H7 (cell line): Measurements from ENCODE around the gene MRPS10. TPM values are rescaled to one million over a fixed set of nuclear protein-coding genes. Genes with fewer than 3 reads are reported as not detected.

Experiments used
- DNase-seq: peaks from one replicate; pipeline ENCODE4 v3.0.0; 2012
- H3K27me3 ChIP-seq: 2 replicates; pipeline ENCODE4 v1.6.0; 2011; ENCODE audit warnings: mild to moderate bottlenecking, low read length; ENCODE audit not compliant: control insufficient read depth, insufficient read depth
- H3K36me3 ChIP-seq: replicated peaks from 2 replicates; pipeline ENCODE4 v1.5.1; 2011; ENCODE audit warnings: low read length; ENCODE audit not compliant: control insufficient read depth, insufficient read depth
- H3K4me3 ChIP-seq: 2 replicates; pipeline ENCODE4 v1.5.1; 2011; ENCODE audit warnings: low read depth, mild to moderate bottlenecking, control low read depth, low read length, moderate library complexity; ENCODE audit not compliant: insufficient read depth
- total RNA-seq: library from RNA; depleted of rRNA; stranded (reverse); fragments of >200 nt; shearing (Covaris generic); gene quantifications from 2 replicates; pipeline ENCODE4 v1.2.3, GENCODE V29; 2014

Gene MRPS10
- total RNA-seq, 1 experiment from 2014 or later: 46.5 TPM

GRCh38 chr6:42251500-42251899, 33.8 kb upstream of the MRPS10 start:
- no peak for DNase-seq
- Histone ChIP-seq H3K27me3 (no peaks in the 10 kb centered on the region), H3K36me3 (peaks cover 29% of the 10 kb centered on the region), H3K4me3 (no peak overlapping the region)

- no peak for DNase-seq
- H3K36me3 ChIP-seq: peaks cover 31% of the 10 kb centered on the region
- no peaks in the 10 kb centered on the region for H3K27me3 ChIP-seq
- H3K4me3 ChIP-seq: no peak overlapping the region
Observed at GRCh38 chr6:42250274-42250931, 32.7 kb upstream of the MRPS10 start.

- peaks cover 26% of the 10 kb centered on the region for H3K36me3 ChIP-seq
- no peak overlapping the region for H3K4me3 ChIP-seq
- no peak for DNase-seq
- H3K27me3 ChIP-seq: no peaks in the 10 kb centered on the region
Observed at GRCh38 chr6:42249279-42249678, 31.6 kb upstream of the MRPS10 start.

- H3K36me3 ChIP-seq: peaks cover 6% of the 10 kb centered on the region
- no peak overlapping the region for H3K4me3 ChIP-seq
- H3K27me3 ChIP-seq: no peaks in the 10 kb centered on the region
- DNase-seq: no peak
Observed at GRCh38 chr6:42243046-42243445, 25.4 kb upstream of the MRPS10 start.

GRCh38 chr6:42241915-42242314, 24.3 kb upstream of the MRPS10 start:
- Histone ChIP-seq H3K4me3 (no peak overlapping the region), H3K27me3 (no peaks in the 10 kb centered on the region), H3K36me3 (peaks cover 6% of the 10 kb centered on the region)
- DNase-seq: no peak

GRCh38 chr6:42239736-42240375, 22.2 kb upstream of the MRPS10 start:
- Histone ChIP-seq H3K27me3 (no peaks in the 10 kb centered on the region), H3K4me3 (no peak overlapping the region), H3K36me3 (peaks cover 8% of the 10 kb centered on the region)
- no peak for DNase-seq

- H3K36me3 ChIP-seq: peaks cover 6% of the 10 kb centered on the region
- no peaks in the 10 kb centered on the region for H3K27me3 ChIP-seq
- DNase-seq: no peak
- no peak overlapping the region for H3K4me3 ChIP-seq
Observed at GRCh38 chr6:42239333-42239732, 21.7 kb upstream of the MRPS10 start.

- H3K27me3 ChIP-seq: no peaks in the 10 kb centered on the region
- DNase-seq: no peak
- H3K4me3 ChIP-seq: no peak overlapping the region
- peaks cover 6% of the 10 kb centered on the region for H3K36me3 ChIP-seq
Observed at GRCh38 chr6:42237857-42238256, 20.2 kb upstream of the MRPS10 start.

GRCh38 chr6:42236682-42237473, 19.2 kb upstream of the MRPS10 start:
- peaks cover 6% of the 10 kb centered on the region for H3K36me3 ChIP-seq
- H3K27me3 ChIP-seq: no peaks in the 10 kb centered on the region
- H3K4me3 ChIP-seq: no peak overlapping the region
- no peak for DNase-seq

- no peak for DNase-seq
- H3K36me3 ChIP-seq: peaks cover 7% of the 10 kb centered on the region
- H3K27me3 ChIP-seq: no peaks in the 10 kb centered on the region
- H3K4me3 ChIP-seq: no peak overlapping the region
Observed at GRCh38 chr6:42236030-42236429, 18.4 kb upstream of the MRPS10 start.

GRCh38 chr6:42232035-42232434, 14.4 kb upstream of the MRPS10 start:
- Histone ChIP-seq H3K27me3 (no peaks in the 10 kb centered on the region), H3K36me3 (peaks cover 10% of the 10 kb centered on the region), H3K4me3 (no peak overlapping the region)
- DNase-seq: no peak

- H3K27me3 ChIP-seq: no peaks in the 10 kb centered on the region
- H3K4me3 ChIP-seq: no peak overlapping the region
- DNase-seq: peak; percentile 73
- peaks cover 6% of the 10 kb centered on the region for H3K36me3 ChIP-seq
Observed at GRCh38 chr6:42230345-42231321, 13.0 kb upstream of the MRPS10 start.

GRCh38 chr6:42229506-42230119, 12.0 kb upstream of the MRPS10 start:
- Histone ChIP-seq H3K4me3 (no peak overlapping the region), H3K36me3 (peaks cover 6% of the 10 kb centered on the region), H3K27me3 (no peaks in the 10 kb centered on the region)
- no peak for DNase-seq

GRCh38 chr6:42228305-42228704, 10.6 kb upstream of the MRPS10 start:
- DNase-seq: no peak
- H3K27me3 ChIP-seq: no peaks in the 10 kb centered on the region
- no peak overlapping the region for H3K4me3 ChIP-seq
- H3K36me3 ChIP-seq: peaks cover 6% of the 10 kb centered on the region
